Heart right ventricle (tissue), 16 donors: ENCODE data around the gene GP1BA. TPM values are rescaled to one million over a fixed set of nuclear protein-coding genes. Genes with fewer than 3 reads are reported as not detected.

ENCODE experiments used
- ATAC-seq, 8 donors: fragments of 200-7000 bp; cut with Tn5 transposase; one replicate each; pipeline ENCODE4 v1.9.1; 2020; ENCODE audit warnings: mild to moderate bottlenecking in 8 of 8, moderate library complexity in 8 of 8, moderate number of reproducible peaks in 1 of 8
- DNase-seq, 2 donors: peaks; one replicate each; pipeline ENCODE4 v3.0.0-alpha.2; 2020
- H3K27ac ChIP-seq, 10 donors: fragments of 200-600 bp; sonication (generic) in 2 of 10; one replicate each; pipeline versions ENCODE4 v1.5.0 to v1.8.0; 2020 to 2022; ENCODE audit warnings: mild to moderate bottlenecking in 3 of 10
- H3K27me3 ChIP-seq, 7 donors: fragments of 200-600 bp; one replicate each; pipeline ENCODE4 v1.8.0; 2021 to 2022; ENCODE audit warnings: mild to moderate bottlenecking in 2 of 7
- H3K36me3 ChIP-seq, 9 donors: fragments of 200-600 bp; sonication (generic) in 1 of 9; one replicate each; pipeline versions ENCODE4 v1.5.0 to v1.8.0; 2020 to 2022; ENCODE audit warnings: mild to moderate bottlenecking in 2 of 9
- H3K4me1 ChIP-seq, 9 donors: fragments of 200-600 bp; sonication (generic) in 1 of 9; one replicate each; pipeline versions ENCODE4 v1.5.0 to v1.8.0; 2020 to 2022; ENCODE audit warnings: mild to moderate bottlenecking in 4 of 9
- H3K4me3 ChIP-seq, 10 donors: fragments of 200-600 bp; sonication (generic) in 2 of 10; one replicate each; pipeline versions ENCODE4 v1.5.0 to v1.8.0; 2020 to 2022; ENCODE audit warnings: mild to moderate bottlenecking in 7 of 10, moderate library complexity in 2 of 10
- H3K9me3 ChIP-seq, 11 donors: fragments of 200-600 bp in 10 of 11; sonication (generic) in 2 of 11; one replicate each; pipeline versions ENCODE4 v1.5.0 to v1.8.0; 2013 to 2022; ENCODE audit warnings: mild to moderate bottlenecking in 2 of 11, control low read depth in 1 of 11, moderate library complexity in 1 of 11
- CTCF ChIP-seq, 9 donors: fragments of 200-600 bp; sonication (generic) in 2 of 9; IDR thresholded peaks; one replicate each; pipeline versions ENCODE4 v1.5.0 to v1.8.0; 2021 to 2022; ENCODE audit warnings: antibody characterized with exemption in 9 of 9, mild to moderate bottlenecking in 5 of 9, moderate library complexity in 1 of 9
- WGBS, 2 donors: extraction: QIAGEN DNeasy Blood & Tissue Kit; methylation state at CpG; one replicate each; pipeline ENCODE4 v1.1.7; 2013; ENCODE audit warnings: inconsistent platforms in 1 of 2; 5-methylcytosine and 5-hydroxymethylcytosine counted together
- intact Hi-C, 10 donors: fragments of 100-400 bp; cut with DNase I; formaldehyde crosslinking; loops; one replicate each; pipeline versions ENCODE4 v1.11.1 to v1.14.2; 2022
- polyA plus RNA-seq, 2 donors: library from polyadenylated mRNA; stranded (reverse); fragments of 200-250 nt; gene quantifications; one replicate each; pipeline ENCODE4 v1.2.3, GENCODE V29; 2013
- total RNA-seq, 10 donors: library from RNA; stranded (reverse); fragmentation: NEBNext Ultra II Directional in 3 of 10; extraction: Animal tissue kit (Norgen Biotek cat#: 25700) in 3 of 10; gene quantifications; one replicate each; pipeline versions ENCODE4 v1.2.1 to v1.2.4, GENCODE V29; 2021 to 2023
- donor health status: Arrhythmogenic right ventricular cardiomyopathy.
- donor health status: ischemic (EF 13 %, LVEDD 7.1; RV severe dilation, severe dysfunction).
- donor health status: healthy with polysubstance abuse.
- donor health status: DM: no; HTN: yes; CAD: no.
- donor health status: DM: no; HTN: no; CAD: no.
- donor health status: ischemic (EF 25% LVEDD 6.9; RV normal size, moderate dysfunction).
- donor health status: ischemic (EF 25% LVEDD 5.7; RV mildly dilated, moderate dysfunction).
- donor health status: healthy.
- donor health status: DM: yes; HTN: yes; CAD: no.
- donor health status: Ischemic cardiomyopathy.
- donor health status: ischemic (EF 35%, LVEDD 5.7; RV mildly dilated, moderate dysfunction).
- donor health status: nonischemic (EF 11% LVEDD 7.7; RV severe dilation, severe dysfunction).
- donor health status: DM: yes; HTN: yes; CAD: no.
- donor health status: PGD.
- donor health status: ischemic (EF 29% LVEDD 5.4; RV normal size, mild dysfunction).
- donor health status: nonischemic (EF 23%, LVEDD 6.1; RV moderate dilation, normal function).

Gene GP1BA
- total and polyA plus RNA-seq, 12 donors, result 0.04 to 0.53 (median 0.26) TPM; not detected in 5

- H3K4me1 ChIP-seq, result peaks cover 11 to 45% (median 34%) of the 10 kb centered on the region in 9 donors
- intact Hi-C loops, result loop anchor here in 7 of 10 donors (1.0 to 5.0 kb wide), 9 partner anchors 17 to 60 kb away; partner anchors contain the start of genes PFN1 (in 2 of the 7), CAMTA2 (in 1 of the 7), INCA1 (in 1 of the 7) and KIF1C (in 1 of the 7)
Observed at GRCh38 chr17:4966844-4967538, 34.9 kb downstream of the GP1BA start.

GRCh38 chr17:4967539-4968485, 35.7 kb downstream of the GP1BA start, which contains the start of gene SPAG7:
Gene SPAG7 (minus strand): TSS chr17:4967817. CDS start chr17:4967804, 13 bp downstream.
- peak within 1 kb of the TSS; percentile 53 to 82 (median 72) for H3K4me3 ChIP-seq
- whole genome bisulfite sequencing, 2 donors, result 1 to 2% methylated on average over 66 of the region's 66 CpGs
- H3K9me3 ChIP-seq, result no peaks in the 10 kb centered on the region
- DNase-seq (peak; percentile 92 to 94), ATAC-seq (peak; percentile 78 to 91 (median 86))
- peak in 3 of 9 donors; percentile 16 to 41 (median 29) for TF ChIP-seq CTCF (IDR thresholded peaks at IDR 0.05)
- H3K27me3 ChIP-seq, result no peaks in the 10 kb centered on the region
- peaks cover 11 to 50% (median 41%) of the 10 kb centered on the region in 9 donors for H3K4me1 ChIP-seq
- peak within 1 kb of the TSS; percentile 89 to 97 (median 96) for H3K27ac ChIP-seq
- H3K36me3 ChIP-seq, result peaks cover 0 to 56% (median 15%) of the 10 kb centered on the region in 9 donors
- intact Hi-C loops, result loop anchor here in 7 of 10 donors (1.0 to 5.0 kb wide), 9 partner anchors 18 to 61 kb away; partner anchors contain the start of genes PFN1 (in 2 of the 7), CAMTA2 (in 1 of the 7), INCA1 (in 1 of the 7) and KIF1C (in 1 of the 7)

More at GRCh38 chr17:4966844-4967538, 34.9 kb downstream of the GP1BA start:
- Histone ChIP-seq H3K9me3 (no peaks in the 10 kb centered on the region), H3K27ac (peak overlapping the region; percentile 89 to 97 (median 96)), H3K27me3 (no peaks in the 10 kb centered on the region), H3K4me3 (peak overlapping the region; percentile 53 to 82 (median 72)), H3K36me3 (peaks cover 0 to 49% (median 13%) of the 10 kb centered on the region in 9 donors)
- no peak for TF ChIP-seq CTCF (IDR thresholded peaks at IDR 0.05)
- peak; percentile 88 to 95 (median 92) for ATAC-seq
- DNase-seq, result peak; percentile 96 to 99
- 0% methylated on average over 42 of the region's 42 CpGs for WGBS, 2 donors

GRCh38 chr17:4968486-4969046, 36.5 kb downstream of the GP1BA start:
- intact Hi-C loops, result loop anchor here in 2 of 10 donors (1.0 to 5.0 kb wide), 2 partner anchors 29 to 61 kb away; no protein-coding TSS in a partner anchor
- no peak for ATAC-seq
- peaks cover 0 to 61% (median 22%) of the 10 kb centered on the region in 9 donors for H3K36me3 ChIP-seq
- peak overlapping the region; percentile 41 to 82 (median 72) for H3K4me3 ChIP-seq
- H3K4me1 ChIP-seq, result peaks cover 14 to 57% (median 44%) of the 10 kb centered on the region in 9 donors
- WGBS, 2 donors, result 23 to 36% methylated on average over 21 to 23 of the region's 23 CpGs
- peak overlapping the region; percentile 88 to 97 (median 96) for H3K27ac ChIP-seq
- no peaks in the 10 kb centered on the region for H3K27me3 ChIP-seq
- no peak for DNase-seq
- no peak for TF ChIP-seq CTCF (IDR thresholded peaks at IDR 0.05)
- no peaks in the 10 kb centered on the region for H3K9me3 ChIP-seq
